HG03039 (cell line): ENCODE data around the gene CREG1.

Experiments
- ATAC-seq: cut with Tn5 transposase; IDR thresholded peaks from one replicate; pipeline ENCODE4 v1.9.1; 2021; ENCODE audit warnings: mild to moderate bottlenecking, moderate library complexity; ENCODE audit not compliant: unreplicated experiment

CREG1 gene

GRCh38 chr1:167532964-167533824, 20.4 kb downstream of the CREG1 start:
- ATAC-seq, result no peak

GRCh38 chr1:167532375-167532774, 21.2 kb downstream of the CREG1 start:
- no peak for ATAC-seq

GRCh38 chr1:167529829-167530474, 23.6 kb downstream of the CREG1 start:
- ATAC-seq, result no peak

- ATAC-seq, result no peak
Measured at GRCh38 chr1:167528057-167528728, 25.4 kb downstream of the CREG1 start.

GRCh38 chr1:167526667-167527383, 26.7 kb downstream of the CREG1 start:
- no peak for ATAC-seq

DNA sequence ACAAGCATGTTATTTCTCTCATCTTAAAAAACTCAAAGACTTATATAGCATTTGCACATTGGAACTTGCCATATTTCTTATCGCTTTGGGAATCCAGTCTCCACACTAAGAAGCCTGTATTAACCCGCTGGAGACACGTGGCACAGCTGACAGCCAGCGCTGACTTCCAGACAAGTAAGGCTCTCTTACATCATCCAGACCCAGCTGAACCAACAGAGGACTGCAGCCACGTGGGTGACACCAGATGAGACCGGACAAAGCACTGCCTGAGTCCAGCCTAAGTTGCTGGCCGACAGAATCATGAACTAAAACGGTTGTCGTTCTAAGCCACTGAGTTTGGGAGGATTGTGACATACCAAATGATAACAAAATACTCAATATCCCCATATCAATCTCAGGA, 28.9 kb downstream of the CREG1 start:
- no peak for ATAC-seq

DNA sequence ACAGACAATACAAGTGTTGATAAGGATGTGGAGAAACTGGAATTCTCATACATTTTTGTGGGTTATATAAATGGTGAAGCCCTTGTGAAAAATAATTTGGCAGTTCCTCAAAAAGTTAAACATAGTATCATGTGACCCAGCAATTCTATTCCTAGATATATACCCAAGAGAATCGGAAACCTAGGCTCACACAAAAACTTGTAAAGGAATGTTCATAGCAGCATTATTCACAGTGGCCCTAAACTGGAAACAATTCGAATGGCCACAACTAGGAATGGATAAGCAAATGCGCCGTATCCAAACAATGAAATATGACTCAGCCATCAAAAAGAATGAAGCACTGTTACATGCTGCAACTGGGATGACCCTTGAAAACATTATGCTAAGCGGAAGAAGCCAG, 31.3 kb downstream of the CREG1 start:
- no peak for ATAC-seq

DNA sequence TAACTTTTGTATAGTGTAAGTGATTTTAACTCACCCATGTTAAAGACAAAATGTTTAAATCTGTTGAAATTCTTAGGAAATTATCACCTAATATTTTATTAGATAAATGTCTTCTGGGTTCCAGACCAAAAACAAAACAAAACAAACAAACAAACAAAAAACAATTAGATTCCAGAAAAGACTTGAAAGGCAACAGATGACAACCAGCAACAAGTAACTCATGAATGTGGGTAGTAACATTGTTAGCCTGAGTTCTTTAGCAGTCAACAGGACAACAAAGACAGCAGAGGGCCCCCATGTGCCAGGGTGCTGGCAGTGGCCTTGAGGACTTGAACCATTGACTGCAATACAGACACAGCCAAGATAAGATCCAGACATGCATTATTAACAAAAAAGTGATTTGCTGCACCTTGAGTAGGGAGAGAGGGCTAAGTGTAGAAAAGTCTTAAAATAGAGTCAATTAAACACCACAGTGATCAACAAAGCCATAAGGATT, 32.8 kb downstream of the CREG1 start:
- no peak for ATAC-seq

DNA sequence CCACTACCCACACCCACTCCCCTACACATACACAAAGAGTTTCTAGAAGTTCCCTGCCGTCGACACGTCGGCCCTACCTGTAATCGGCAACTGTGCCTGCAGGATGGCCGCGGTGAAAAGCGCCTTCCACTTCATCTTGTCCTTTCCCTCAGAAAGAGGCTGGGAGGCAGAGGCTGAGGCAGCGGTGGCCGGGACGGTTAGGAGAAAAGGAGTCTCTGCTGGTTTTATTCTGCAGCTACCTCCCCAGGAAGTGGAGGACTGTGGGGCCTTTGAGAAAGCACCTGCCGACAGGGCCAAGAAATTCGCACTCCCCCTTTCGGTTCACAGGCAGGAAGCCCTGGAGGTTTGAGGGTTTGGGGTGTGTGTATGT, 35.2 kb downstream of the CREG1 start, which contains the start of gene CD247:
TSS of gene CD247 (minus strand) at position 199 of the 370 bp plus-strand sequence. CDS start at position 135, 64 bp downstream.
- no peak for ATAC-seq

GRCh38 chr1:167517535-167518330, 35.8 kb downstream of the CREG1 start:
- no peak for ATAC-seq

DNA sequence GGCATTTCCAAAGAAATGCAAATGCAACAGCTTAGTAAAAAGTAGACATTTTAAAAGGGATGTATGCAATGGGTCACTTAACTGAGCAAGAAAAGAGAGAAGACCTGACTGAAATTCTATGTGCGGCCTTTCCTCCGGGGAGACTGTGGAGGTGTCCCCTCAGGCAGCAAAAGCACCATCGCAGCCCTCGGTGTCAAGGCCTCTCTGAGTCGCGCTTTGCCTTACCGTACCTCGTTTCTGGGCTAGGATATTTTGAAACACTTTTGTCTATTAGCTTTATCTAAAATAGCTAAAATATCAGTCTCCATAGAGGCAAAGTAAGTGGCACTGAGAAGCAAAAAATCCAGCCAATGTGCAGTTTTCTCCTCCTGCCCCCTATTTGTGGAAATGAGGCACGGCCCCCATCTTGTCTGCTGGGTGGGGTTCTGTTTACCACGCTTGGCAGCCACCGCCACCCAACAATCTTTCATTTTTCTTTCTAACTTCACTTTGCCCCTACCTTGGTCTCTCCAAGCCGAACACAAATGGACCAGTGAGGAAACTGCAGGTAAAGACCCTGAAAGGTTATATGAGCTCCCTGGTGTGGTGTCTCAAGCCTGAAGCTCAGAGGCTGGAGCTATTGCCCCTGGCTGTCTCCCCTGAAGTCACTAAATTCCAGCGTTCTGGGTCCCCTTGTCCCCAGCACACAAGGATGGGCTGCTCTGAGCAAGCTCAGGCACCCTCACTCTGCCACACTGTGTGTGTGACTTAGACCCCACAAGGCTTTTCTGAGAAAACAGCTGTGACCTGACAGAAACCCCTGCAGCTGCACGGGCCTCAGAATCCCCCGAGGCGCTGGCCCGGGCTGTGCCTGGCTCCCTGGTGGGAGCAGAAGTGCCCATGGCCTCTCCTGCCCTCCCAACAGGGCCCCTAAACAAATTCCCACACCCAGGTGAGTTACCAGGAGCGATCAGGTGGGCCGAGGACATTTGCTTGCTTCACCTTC, 36.9 kb downstream of the CREG1 start:
- ATAC-seq, result no peak

- no peak for ATAC-seq
Measured at GRCh38 chr1:167515893-167516321, 37.7 kb downstream of the CREG1 start.

DNA sequence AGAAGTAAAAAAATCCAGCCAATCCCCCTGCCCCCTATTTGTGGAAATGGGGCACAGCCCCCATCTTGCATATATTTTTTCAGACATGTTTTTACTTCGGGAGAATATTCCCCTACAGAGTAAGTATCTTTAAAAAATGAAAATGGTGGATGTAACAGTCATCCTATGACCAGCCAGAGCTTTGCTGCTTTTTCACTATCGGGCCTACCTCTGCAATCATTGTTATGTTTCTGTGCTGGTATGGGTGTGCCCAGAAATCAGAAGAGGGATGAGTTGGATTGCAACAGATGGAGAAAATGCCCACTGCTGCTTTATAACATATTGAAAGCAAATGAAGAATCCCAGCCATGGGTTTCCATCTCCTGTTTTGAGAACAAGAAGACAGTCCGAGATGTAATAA, 38.1 kb downstream of the CREG1 start:
- no peak for ATAC-seq

GRCh38 chr1:167514288-167514687, 39.3 kb downstream of the CREG1 start:
- ATAC-seq, result no peak

DNA sequence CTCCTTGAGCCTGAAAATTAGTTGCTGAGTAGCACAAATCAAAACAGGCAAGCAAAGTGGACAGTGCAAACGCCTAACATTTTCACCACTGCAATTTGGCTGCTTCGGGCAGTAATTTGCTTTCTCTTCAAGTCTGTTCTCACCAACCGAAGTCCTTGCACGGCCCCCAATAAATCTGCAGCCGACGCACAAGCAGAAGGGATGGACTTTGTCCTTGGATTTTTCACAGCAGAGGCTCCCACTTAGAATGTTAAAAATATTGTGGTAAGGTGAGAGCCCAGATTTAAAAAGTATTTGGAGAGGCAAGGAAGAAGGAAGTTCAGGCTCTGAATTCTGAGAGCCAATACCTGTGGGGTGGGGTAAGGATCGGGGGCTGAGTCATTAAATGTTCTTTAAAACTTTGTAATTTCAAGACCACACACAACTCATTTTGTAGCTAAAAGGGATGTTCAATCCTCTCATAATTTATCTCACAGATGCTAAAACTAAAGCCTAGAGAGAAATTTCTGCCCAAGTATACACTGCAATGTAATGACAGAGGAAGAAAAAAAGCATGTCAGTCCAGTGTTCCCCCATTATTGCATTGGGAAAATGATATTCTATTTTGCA, 41.4 kb downstream of the CREG1 start:
- no peak for ATAC-seq

- ATAC-seq, result no peak
Measured at GRCh38 chr1:167511374-167511986, 42.1 kb downstream of the CREG1 start.

GRCh38 chr1:167510881-167511280, 42.7 kb downstream of the CREG1 start:
- no peak for ATAC-seq

DNA sequence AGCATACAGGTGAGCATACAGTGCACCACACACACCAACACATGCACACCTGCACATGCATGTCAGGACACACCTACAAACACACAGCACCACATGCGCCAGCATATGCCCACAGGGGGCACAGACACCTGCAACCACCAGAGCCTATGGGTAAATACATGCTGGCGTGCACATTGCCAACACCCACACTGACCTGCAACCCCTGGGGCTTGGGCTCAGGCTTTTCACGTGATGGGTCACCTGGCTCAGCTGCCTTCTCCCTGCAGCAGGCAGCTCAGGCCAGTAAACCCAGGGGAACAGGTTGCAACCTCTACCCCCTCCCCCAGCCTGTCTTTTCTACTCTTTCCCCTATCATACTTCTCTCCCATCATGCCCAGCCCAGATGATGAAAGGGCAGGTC, 43.3 kb downstream of the CREG1 start:
- no peak for ATAC-seq
